ENCODE results near the gene EPHA2.

Gene EPHA2

DNA sequence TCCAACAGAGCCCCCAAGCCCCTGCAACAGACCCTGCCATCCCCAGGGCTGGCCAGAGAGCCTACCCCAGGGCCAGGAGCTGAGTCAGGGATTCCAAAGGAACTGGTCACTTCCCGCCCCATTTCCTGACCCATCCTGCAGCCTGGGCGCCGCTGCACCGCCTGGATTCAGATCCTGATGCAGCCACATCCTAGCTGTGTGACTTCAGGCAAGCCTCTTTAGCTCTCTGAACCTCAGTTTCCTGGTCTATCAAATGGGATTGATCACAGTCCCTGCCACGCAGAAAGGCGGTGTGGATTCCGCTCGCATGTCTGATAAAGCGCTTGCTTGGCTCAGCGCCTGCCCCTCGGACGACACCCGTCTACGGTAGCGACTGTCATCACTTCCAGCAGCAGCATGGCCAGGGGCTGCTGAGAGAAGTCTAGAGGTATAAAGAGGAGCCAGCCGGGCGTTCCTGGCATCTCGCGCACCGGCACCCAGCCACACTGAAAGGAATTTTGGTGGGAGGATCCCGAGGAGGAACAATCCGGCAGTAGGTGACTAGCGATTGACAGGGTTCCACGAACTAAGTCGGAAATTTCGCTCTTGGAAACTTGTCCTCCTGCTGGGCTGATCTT lies 10.1 kb downstream of the EPHA2 start:
- no peak for FAIRE-seq
- DNase-seq (ENCODE audit: insufficient read length): no peak
- TF ChIP-seq POLR2AphosphoS5 (IDR thresholded peaks at IDR 0.05; ENCODE audit: low read depth, low read length) (no peak), POLR2A (IDR thresholded peaks at IDR 0.05; ENCODE audit: low read depth, low read length) (no peak), TAF1 (IDR thresholded peaks at IDR 0.05; ENCODE audit: borderline replicate concordance, low read depth, low read length) (no peak)

GRCh38 chr1:16145030-16145661 lies 10.7 kb downstream of the EPHA2 start:
- DNase-seq (ENCODE audit: insufficient read length) (no peak), FAIRE-seq (no peak)
- no peak for TF ChIP-seq POLR2A (IDR thresholded peaks at IDR 0.05; ENCODE audit: low read depth, low read length)
- no peak for TF ChIP-seq TAF1 (IDR thresholded peaks at IDR 0.05; ENCODE audit: borderline replicate concordance, low read depth, low read length)
- no peak for TF ChIP-seq POLR2AphosphoS5 (IDR thresholded peaks at IDR 0.05; ENCODE audit: low read depth, low read length)

- FAIRE-seq (no peak), DNase-seq (ENCODE audit: insufficient read length) (no peak)
- TF ChIP-seq POLR2A (IDR thresholded peaks at IDR 0.05; ENCODE audit: low read depth, low read length) (no peak), POLR2AphosphoS5 (IDR thresholded peaks at IDR 0.05; ENCODE audit: low read depth, low read length) (no peak), TAF1 (IDR thresholded peaks at IDR 0.05; ENCODE audit: borderline replicate concordance, low read depth, low read length) (no peak)
Observed at GRCh38 chr1:16144325-16145029, 11.4 kb downstream of the EPHA2 start.

- FAIRE-seq (no peak), DNase-seq (ENCODE audit: insufficient read length) (no peak)
Observed at GRCh38 chr1:16143566-16144324, 12.1 kb downstream of the EPHA2 start.

GRCh38 chr1:16143005-16143565 lies 12.8 kb downstream of the EPHA2 start:
- DNase-seq (ENCODE audit: insufficient read length) (no peak), FAIRE-seq (no peak)
- TF ChIP-seq TAF1 (IDR thresholded peaks at IDR 0.05; ENCODE audit: borderline replicate concordance, low read depth, low read length): no peak
- TF ChIP-seq POLR2AphosphoS5 (IDR thresholded peaks at IDR 0.05; ENCODE audit: low read depth, low read length): no peak
- TF ChIP-seq POLR2A (IDR thresholded peaks at IDR 0.05; ENCODE audit: low read depth, low read length): no peak

More at GRCh38 chr1:16143566-16144324, 12.1 kb downstream of the EPHA2 start:
- TF ChIP-seq POLR2AphosphoS5 (IDR thresholded peaks at IDR 0.05; ENCODE audit: low read depth, low read length): no peak
- TF ChIP-seq TAF1 (IDR thresholded peaks at IDR 0.05; ENCODE audit: borderline replicate concordance, low read depth, low read length): no peak
- TF ChIP-seq POLR2A (IDR thresholded peaks at IDR 0.05; ENCODE audit: low read depth, low read length): no peak

DNA sequence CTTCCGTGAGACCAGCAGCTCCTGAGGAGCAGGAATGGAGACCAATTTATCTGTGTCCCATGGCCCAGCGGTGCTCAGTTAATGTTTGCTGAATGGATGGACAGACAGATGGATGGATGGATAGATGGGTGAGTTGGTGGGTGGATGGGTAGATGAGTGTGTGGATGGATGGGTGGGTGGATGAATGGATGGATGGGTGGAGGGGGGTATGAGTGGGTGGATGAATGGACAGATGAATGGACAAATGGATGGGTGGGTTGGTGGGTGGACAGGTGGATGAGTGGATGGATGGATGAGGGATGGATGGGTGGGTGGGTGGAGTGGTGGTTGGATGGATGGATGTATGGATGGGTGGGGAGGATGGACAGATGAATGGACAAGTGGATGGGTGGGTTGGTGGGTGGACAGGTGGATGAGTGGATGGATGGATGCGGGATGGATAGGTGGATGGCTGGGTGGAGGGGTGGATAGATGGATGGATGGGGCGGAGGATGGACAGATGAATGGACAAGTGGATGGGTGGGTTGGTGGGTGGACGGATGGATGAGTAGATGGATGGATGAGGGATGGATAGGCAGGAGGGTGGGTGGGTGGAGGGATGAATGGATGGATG lies 13.4 kb downstream of the EPHA2 start:
- no peak for FAIRE-seq
- TF ChIP-seq POLR2A (IDR thresholded peaks at IDR 0.05; ENCODE audit: low read depth, low read length) (no peak), POLR2AphosphoS5 (IDR thresholded peaks at IDR 0.05; ENCODE audit: low read depth, low read length) (no peak), TAF1 (IDR thresholded peaks at IDR 0.05; ENCODE audit: borderline replicate concordance, low read depth, low read length) (no peak)
- DNase-seq (ENCODE audit: insufficient read length): no peak

DNA sequence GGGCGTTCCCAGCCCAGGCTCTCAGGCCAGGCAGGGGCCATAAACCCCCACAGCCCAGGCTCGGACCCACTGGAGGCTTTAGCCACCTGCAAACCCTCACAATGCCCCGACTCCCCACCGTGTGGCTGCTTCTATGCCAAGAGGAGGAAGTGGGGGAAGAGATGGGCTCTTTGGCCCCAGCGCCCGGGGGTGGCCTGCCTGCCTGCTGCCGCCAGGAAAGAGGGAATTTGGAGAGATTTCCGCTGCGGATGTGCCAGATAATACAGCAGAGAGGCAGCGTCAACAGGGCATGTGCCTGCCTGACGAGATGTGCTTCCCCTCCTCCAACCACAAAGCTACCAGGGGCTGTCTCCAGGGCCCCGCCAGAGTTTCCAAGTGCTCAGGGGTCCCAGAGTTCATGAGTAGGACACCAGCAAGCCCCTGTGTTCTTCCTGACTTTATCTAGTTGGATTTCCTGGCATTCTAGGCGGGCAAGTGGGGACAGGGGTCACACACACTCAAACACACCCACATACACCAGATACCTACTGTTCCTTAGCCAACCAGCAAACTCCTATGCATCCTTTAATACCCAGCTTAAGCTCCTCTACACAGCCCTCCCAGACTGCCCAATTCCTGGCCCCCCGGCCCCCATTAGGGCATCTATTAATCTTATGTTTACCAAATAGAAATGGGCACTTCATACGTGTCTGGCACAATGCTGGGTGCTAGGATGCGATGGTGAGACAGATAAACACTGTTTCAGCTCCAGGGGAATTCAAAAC lies 14.1 kb downstream of the EPHA2 start:
- TF ChIP-seq POLR2AphosphoS5 (IDR thresholded peaks at IDR 0.05; ENCODE audit: low read depth, low read length): no peak
- no peak for TF ChIP-seq TAF1 (IDR thresholded peaks at IDR 0.05; ENCODE audit: borderline replicate concordance, low read depth, low read length)
- no peak for TF ChIP-seq POLR2A (IDR thresholded peaks at IDR 0.05; ENCODE audit: low read depth, low read length)
- no peak for DNase-seq (ENCODE audit: insufficient read length)
- FAIRE-seq: no peak

GRCh38 chr1:16140068-16140596 lies 15.7 kb downstream of the EPHA2 start:
- TF ChIP-seq POLR2A (IDR thresholded peaks at IDR 0.05; ENCODE audit: low read depth, low read length) (no peak), TAF1 (IDR thresholded peaks at IDR 0.05; ENCODE audit: borderline replicate concordance, low read depth, low read length) (no peak), POLR2AphosphoS5 (IDR thresholded peaks at IDR 0.05; ENCODE audit: low read depth, low read length) (no peak)
- no peak for DNase-seq (ENCODE audit: insufficient read length)
- no peak for FAIRE-seq

- TF ChIP-seq POLR2AphosphoS5 (IDR thresholded peaks at IDR 0.05; ENCODE audit: low read depth, low read length): no peak
- TF ChIP-seq POLR2A (IDR thresholded peaks at IDR 0.05; ENCODE audit: low read depth, low read length): no peak
- TF ChIP-seq TAF1 (IDR thresholded peaks at IDR 0.05; ENCODE audit: borderline replicate concordance, low read depth, low read length): no peak
- FAIRE-seq (no peak), DNase-seq (ENCODE audit: insufficient read length) (no peak)
Observed at GRCh38 chr1:16139473-16139962, 16.4 kb downstream of the EPHA2 start.

- FAIRE-seq (no peak), DNase-seq (ENCODE audit: insufficient read length) (no peak)
- TF ChIP-seq POLR2AphosphoS5 (IDR thresholded peaks at IDR 0.05; ENCODE audit: low read depth, low read length): no peak
- no peak for TF ChIP-seq POLR2A (IDR thresholded peaks at IDR 0.05; ENCODE audit: low read depth, low read length)
- no peak for TF ChIP-seq TAF1 (IDR thresholded peaks at IDR 0.05; ENCODE audit: borderline replicate concordance, low read depth, low read length)
Observed at GRCh38 chr1:16138772-16139221, 17.1 kb downstream of the EPHA2 start.
